Fibroblast of skin of left quadriceps (primary cell): ENCODE results near the gene CST6.

Experiments used
- DNase-seq, 2 experiments: peaks; one replicate each; pipeline ENCODE4 v3.0.0-alpha.2; 2013; ENCODE audit warnings: low read depth in 2 of 2

Gene CST6, protein sequence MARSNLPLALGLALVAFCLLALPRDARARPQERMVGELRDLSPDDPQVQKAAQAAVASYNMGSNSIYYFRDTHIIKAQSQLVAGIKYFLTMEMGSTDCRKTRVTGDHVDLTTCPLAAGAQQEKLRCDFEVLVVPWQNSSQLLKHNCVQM

GRCh38 chr11:66011785-66012303, at the start of gene CST6:
Gene CST6, plus strand, starts transcription at chr11:66012008. Its CDS starts 37 bp downstream, at chr11:66012045.
- DNase-seq, result no peak

DNA sequence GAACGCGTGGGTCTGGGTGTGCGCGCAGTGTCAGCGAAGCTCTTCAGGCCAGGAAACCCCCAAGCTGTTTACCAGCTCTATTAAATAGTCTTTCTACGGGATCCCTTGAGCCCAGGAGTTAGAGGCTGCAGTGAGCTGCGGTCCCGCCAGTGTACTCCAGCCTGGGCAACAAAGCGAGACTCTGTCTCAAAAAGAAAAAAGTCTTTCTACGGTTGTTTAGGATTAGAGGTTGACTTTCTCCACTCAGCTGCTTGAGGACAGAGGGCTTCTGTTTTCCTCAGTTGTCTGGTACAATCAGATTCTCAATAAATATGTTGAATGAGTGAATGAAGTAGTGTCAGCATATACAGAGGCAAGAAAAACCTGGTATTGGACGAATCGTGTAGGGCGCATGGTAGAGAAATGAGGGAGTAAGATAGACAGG, 49.7 kb upstream of the CST6 start:
- DNase-seq, result no peak

- no peak for DNase-seq
Observed at GRCh38 chr11:65964906-65965305, 46.9 kb upstream of the CST6 start.

DNA sequence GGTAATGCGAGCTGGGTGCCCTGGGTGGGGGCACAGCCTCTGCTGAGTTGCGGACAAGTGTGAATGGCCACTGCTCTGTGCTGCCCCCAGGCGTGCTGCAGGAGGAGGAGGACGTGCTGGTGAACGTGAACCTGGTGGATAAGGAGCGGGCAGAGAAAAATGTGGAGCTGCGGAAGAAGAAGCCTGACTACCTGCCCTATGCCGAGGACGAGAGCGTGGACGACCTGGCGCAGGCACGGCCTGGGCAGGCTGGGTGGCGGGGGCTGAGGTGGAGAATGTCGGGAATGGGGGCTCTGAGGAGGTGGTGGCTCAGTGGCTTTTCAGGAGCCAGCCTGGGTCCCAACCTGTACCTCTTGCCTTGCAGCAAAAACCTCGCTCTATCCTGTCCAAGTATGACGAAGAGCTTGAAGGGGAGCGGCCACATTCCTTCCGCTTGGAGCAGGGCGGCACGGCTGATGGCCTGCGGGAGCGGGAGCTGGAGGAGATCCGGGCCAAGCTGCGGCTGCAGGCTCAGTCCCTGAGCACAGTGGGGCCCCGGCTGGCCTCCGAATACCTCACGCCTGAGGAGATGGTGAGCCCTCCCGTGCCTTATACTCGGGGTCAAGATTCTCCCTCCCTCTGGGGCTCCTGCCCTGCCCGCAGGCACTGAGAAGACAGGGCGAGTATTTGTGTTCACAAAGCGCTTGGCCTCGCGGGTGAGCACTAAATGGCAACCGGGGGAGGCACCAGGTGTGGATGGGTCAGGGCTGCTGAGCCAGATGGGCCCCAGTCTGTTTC, 45.6 kb upstream of the CST6 start:
- DNase-seq, result no peak

- DNase-seq, result no peak
Observed at GRCh38 chr11:65967329-65967934, 44.4 kb upstream of the CST6 start.

GRCh38 chr11:65968600-65969482, 43.0 kb upstream of the CST6 start:
- DNase-seq, result no peak

- no peak for DNase-seq
Observed at GRCh38 chr11:65972116-65972515, 39.7 kb upstream of the CST6 start.

GRCh38 chr11:65973439-65974110, 38.2 kb upstream of the CST6 start:
- DNase-seq, result no peak

- no peak for DNase-seq
Observed at GRCh38 chr11:65975771-65976170, 36.0 kb upstream of the CST6 start.

DNA sequence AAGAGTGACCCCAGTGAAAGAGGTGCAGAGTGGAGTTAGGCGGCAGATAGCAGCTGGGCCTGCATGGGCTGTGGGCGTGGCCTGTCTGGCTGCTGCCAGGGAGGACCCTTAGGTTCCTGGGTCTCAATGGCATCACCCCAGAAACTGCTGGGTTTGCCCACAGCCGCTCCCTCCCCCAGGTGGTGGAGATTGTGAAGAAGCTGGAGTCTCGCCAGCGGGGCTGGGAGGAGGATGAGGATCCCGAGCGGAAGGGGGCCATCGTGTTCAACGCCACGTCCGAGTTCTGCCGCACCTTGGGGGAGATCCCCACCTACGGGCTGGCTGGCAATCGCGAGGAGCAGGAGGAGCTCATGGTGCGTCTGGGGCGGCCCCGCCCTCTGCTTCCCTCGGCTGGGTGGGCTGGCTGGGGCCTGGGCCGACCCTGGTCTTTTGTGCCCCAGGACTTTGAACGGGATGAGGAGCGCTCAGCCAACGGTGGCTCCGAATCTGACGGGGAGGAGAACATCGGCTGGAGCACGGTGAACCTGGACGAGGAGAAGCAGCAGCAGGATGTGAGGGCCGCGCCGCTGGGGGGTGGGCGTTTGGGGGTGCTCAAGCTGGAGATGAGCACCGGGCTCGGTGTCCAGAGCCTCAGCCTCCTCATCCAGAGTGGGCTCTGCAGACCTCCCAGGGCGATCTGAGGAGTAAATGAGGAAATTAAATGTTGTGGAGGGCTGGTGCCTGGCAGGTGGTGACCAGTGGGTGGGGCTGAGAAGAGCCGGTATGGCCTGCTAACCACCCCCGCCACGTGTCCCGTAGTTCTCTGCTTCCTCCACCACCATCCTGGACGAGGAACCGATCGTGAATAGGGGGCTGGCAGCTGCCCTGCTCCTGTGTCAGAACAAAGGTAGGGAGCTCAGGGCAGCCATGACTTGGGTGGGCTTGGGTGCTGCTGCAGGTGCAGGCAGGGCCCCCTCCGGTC, 35.3 kb upstream of the CST6 start:
- no peak for DNase-seq

GRCh38 chr11:65977621-65978390, 34.0 kb upstream of the CST6 start:
- no peak for DNase-seq

GRCh38 chr11:65978391-65979238, 33.2 kb upstream of the CST6 start:
- no peak for DNase-seq

GRCh38 chr11:65979261-65979759, 32.5 kb upstream of the CST6 start:
- no peak for DNase-seq

DNA sequence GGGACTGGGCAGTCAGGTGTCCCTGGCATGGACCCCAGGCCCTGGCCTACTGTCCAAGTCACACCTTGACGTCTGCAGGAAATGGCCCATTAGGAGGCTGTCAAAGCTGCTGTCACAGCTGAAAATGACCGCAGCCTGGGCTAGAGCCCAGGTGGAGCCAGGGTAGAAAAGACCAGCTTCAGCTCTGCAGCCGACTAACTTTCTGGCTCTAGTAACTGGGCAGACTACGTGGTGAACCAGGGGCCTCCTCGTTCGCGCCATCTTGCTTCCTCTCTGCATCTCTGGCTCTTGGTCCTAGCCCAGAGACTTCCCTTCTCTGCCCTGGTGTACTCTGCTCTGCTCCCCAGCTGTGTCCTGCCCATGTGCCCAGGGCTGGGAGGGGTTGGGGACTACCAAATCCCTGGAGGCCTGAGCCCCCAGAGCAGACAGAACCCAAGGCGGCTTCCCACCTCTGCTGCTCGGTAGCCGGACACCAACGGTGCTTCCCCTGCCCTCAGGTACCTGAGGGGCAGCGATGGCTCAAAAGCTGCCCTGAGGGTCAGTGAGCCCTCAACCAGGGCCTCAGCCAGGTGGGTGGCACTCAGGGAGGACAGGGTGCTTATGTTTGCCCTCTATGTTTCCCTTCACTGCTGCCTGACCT, 30.6 kb upstream of the CST6 start:
- DNase-seq, result no peak

DNA sequence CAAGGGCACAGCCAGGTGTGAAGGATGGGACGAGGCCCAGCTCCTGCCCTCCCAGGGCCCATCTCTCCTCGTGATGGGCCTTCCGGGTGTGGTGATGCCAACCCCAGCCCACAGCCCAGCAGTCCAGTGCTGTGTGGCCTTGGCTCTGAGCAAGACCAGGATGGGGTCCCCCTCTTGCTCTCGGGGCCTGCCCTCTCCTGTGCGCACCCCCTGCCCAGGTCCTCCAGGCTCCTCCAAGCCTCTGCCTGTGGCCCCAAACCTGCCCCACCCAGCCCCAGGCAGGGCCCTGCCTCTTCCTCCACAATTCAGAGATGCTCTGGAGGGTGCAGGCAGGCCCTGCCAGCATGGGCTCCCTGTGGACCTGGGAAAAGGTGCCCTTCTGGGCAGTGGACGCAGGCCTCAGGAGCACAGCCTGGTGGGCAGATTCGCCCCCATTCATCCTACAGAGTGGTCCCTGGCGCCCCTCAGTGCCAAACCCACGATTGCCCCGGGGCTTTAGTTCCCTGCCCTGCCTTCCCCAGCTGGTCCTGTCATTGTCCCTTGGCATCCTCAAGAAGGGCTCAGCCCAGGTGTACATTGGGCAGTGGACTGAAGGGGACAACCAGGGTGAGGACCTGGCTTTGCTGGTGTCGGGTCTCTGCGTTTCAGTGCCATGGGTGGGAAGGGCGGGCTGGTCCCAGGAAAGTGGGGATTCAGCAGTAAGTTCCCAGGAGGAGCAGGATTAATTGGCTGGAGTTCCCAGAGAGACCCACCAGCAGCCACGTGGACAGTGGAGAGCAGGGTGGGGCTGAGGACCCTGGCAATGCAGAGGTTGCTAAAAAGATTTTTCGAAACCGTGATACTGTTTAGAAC, 29.6 kb upstream of the CST6 start:
- DNase-seq, result no peak

- DNase-seq, result no peak
Observed at GRCh38 chr11:65982824-65983588, 28.8 kb upstream of the CST6 start.
